GM19035 (cell line): ENCODE results near the gene KCNIP1.
"Not testable (repeated sequence)": the region's sequence is repeated elsewhere in the genome, so short reads cannot be mapped to it uniquely, and the experiment has no call there.

Experiments
- ATAC-seq: cut with Tn5 transposase; IDR thresholded peaks from one replicate; pipeline ENCODE4 v1.9.1; 2021; ENCODE audit not compliant: unreplicated experiment

KCNIP1 gene

GRCh38 chr5:170534941-170535340, 31.1 kb downstream of the KCNIP1 start:
- no peak for ATAC-seq

- ATAC-seq: no peak
These were observed 32.7 kb downstream of the KCNIP1 start for GRCh38 chr5:170536525-170536924.

- no peak for ATAC-seq
These were observed 33.8 kb downstream of the KCNIP1 start for GRCh38 chr5:170537451-170538095.

GRCh38 chr5:170538096-170538465, 34.3 kb downstream of the KCNIP1 start:
- ATAC-seq: no peak

- ATAC-seq: no peak
These were observed 35.1 kb downstream of the KCNIP1 start for GRCh38 chr5:170538696-170539586.

- no peak for ATAC-seq
These were observed 36.5 kb downstream of the KCNIP1 start for GRCh38 chr5:170540271-170540670.

GRCh38 chr5:170541146-170541769, 37.4 kb downstream of the KCNIP1 start:
- no peak for ATAC-seq

- no peak for ATAC-seq
These were observed 39.0 kb downstream of the KCNIP1 start for GRCh38 chr5:170542691-170543293.

GRCh38 chr5:170545313-170545712, 41.5 kb downstream of the KCNIP1 start:
- no peak for ATAC-seq

GRCh38 chr5:170545811-170546210, 42.0 kb downstream of the KCNIP1 start:
- ATAC-seq: no peak

- ATAC-seq: no peak
These were observed 42.5 kb downstream of the KCNIP1 start for GRCh38 chr5:170546282-170546681.

- not testable (repeated sequence) for ATAC-seq
These were observed 46.6 kb downstream of the KCNIP1 start for GRCh38 chr5:170550382-170550781.

- ATAC-seq: no peak
These were observed 47.3 kb downstream of the KCNIP1 start for GRCh38 chr5:170551076-170551475.

- ATAC-seq: no peak
These were observed 47.8 kb downstream of the KCNIP1 start for GRCh38 chr5:170551622-170552021.

GRCh38 chr5:170552621-170553115, 48.8 kb downstream of the KCNIP1 start:
- no peak for ATAC-seq

- no peak for ATAC-seq
These were observed 49.4 kb downstream of the KCNIP1 start for GRCh38 chr5:170553218-170553617.

- ATAC-seq: no peak
These were observed 50.9 kb downstream of the KCNIP1 start for GRCh38 chr5:170554521-170555267.

- ATAC-seq: no peak
These were observed 53.5 kb downstream of the KCNIP1 start for GRCh38 chr5:170557314-170557713.

- no peak for ATAC-seq
These were observed 55.5 kb downstream of the KCNIP1 start for GRCh38 chr5:170559296-170559695.

GRCh38 chr5:170560938-170561337, 57.1 kb downstream of the KCNIP1 start:
- no peak for ATAC-seq
